ENCODE data around the gene VSIG4. TPM values are rescaled to one million over a fixed set of nuclear protein-coding genes. Genes with fewer than 3 reads are reported as not detected.

VSIG4 gene
- total RNA-seq, 1 experiment from 2014 or later: not detected

GRCh38 chrX:66045894-66046293 is 6.0 kb upstream of the VSIG4 start:
- no peaks in the 10 kb centered on the region for H3K4me1 Mint-ChIP-seq
- H3K4me3 Mint-ChIP-seq: no peak overlapping the region
- Histone ChIP-seq H3K56ac (ENCODE audit: insufficient read length, low read depth, low read length) (no peak overlapping the region), H3K23me2 (ENCODE audit: insufficient read length, low read depth, low read length, poor library complexity, severe bottlenecking) (no peaks in the 10 kb centered on the region), H3K27me3 (ENCODE audit: insufficient read depth, low read length) (no peaks in the 10 kb centered on the region), H3K4me2 (ENCODE audit: insufficient read depth, insufficient read length, low read length) (no peak overlapping the region), H2BK20ac (ENCODE audit: low read depth, low read length, poor library complexity, severe bottlenecking) (no peak overlapping the region), H3K79me2 (ENCODE audit: insufficient read depth, low read length) (no peaks in the 10 kb centered on the region), H3K9ac (ENCODE audit: extremely low read depth, insufficient read length, low read length) (no peak overlapping the region), H2BK5ac (ENCODE audit: insufficient read length, low read length) (no peak overlapping the region), H2BK120ac (ENCODE audit: low read depth, low read length, poor library complexity, severe bottlenecking) (no peak overlapping the region), H4K20me1 (ENCODE audit: control insufficient read depth, insufficient read depth, insufficient read length) (no peaks in the 10 kb centered on the region), H3K18ac (ENCODE audit: insufficient read length, low read depth, low read length) (no peak overlapping the region), H3K14ac (ENCODE audit: insufficient read depth, low read length) (no peak overlapping the region), H3K4ac (ENCODE audit: low read depth, low read length) (no peak overlapping the region), H4K5ac (ENCODE audit: insufficient read length, low read depth, low read length) (no peak overlapping the region), H2BK15ac (ENCODE audit: low read depth, low read length) (no peak overlapping the region), H2AFZ (ENCODE audit: low read length) (no peak overlapping the region), H3K23ac (ENCODE audit: insufficient read length, low read depth, low read length) (no peak overlapping the region), H3K27ac (ENCODE audit: insufficient read length, low read depth, low read length) (no peak overlapping the region), H4K91ac (ENCODE audit: insufficient read length, low read depth, low read length) (no peak overlapping the region), H3T11ph (ENCODE audit: low read length) (no peak overlapping the region), H3K79me1 (ENCODE audit: insufficient read depth, low read depth, low read length, poor library complexity, severe bottlenecking) (no peaks in the 10 kb centered on the region), H2AK5ac (ENCODE audit: insufficient read length, low read length) (no peak overlapping the region), H4K8ac (replicated peaks; ENCODE audit: insufficient read length, low read depth, low read length) (no peak overlapping the region), H3K9me3 (ENCODE audit: control insufficient read depth, low read depth, low read length) (peaks cover 45% of the 10 kb centered on the region), H2BK12ac (ENCODE audit: insufficient read length, low read depth, low read length) (no peak overlapping the region), H3K4me1 (ENCODE audit: insufficient read depth, low read length) (no peaks in the 10 kb centered on the region)
- no peak overlapping the region for H3K27ac Mint-ChIP-seq
- no peak for DNase-seq
- no peak for TF ChIP-seq CTCF (conservative IDR thresholded peaks at IDR 0.05)
- peaks cover 32 to 45% of the 10 kb centered on the region in 2 experiments for H3K9me3 Mint-ChIP-seq
- no peaks in the 10 kb centered on the region for H3K27me3 Mint-ChIP-seq (ENCODE audit: low read depth)
- peaks cover 0 to 2% (median 0%) of the 10 kb centered on the region in 3 experiments; a peak in 1 of 7 replicates for H3K36me3 Mint-ChIP-seq (ENCODE audit: insufficient read depth in 1 of 3, low read depth in 3 of 3)
